Kidney glomerular epithelial cell (primary cell): ENCODE results near the gene GSG1L2.

Experiments
- DNase-seq: peaks from one replicate; lab custom pipeline; 2025; lab: John Stamatoyannopoulos, UW

Gene GSG1L2

DNA sequence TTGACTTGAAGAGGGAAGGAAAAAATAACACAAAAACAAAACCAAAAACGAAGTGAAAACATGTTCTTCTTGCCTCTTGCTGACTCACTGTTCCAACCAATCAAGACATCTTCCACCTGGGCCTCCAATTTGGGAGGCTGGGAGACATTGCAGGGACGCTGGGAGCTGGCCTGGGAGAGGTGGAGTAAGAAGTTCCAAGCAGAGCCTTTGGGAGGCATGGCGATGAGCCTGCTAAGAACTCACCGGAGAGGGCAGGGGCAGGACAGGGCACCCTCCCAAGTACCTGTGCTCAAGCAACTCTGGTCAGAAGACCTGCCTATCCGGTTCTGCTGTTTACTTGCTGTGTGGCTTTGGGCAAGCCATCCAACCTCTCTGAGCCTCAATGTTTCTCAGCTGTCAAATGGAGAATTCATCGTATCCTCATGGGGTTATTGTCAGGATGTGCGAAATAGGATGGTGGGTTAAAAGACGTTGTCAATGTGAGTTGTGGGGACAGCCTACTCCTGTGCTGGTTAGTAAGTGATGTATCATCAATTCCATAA, 3.0 kb upstream of the GSG1L2 start:
- no peak for DNase-seq

DNA sequence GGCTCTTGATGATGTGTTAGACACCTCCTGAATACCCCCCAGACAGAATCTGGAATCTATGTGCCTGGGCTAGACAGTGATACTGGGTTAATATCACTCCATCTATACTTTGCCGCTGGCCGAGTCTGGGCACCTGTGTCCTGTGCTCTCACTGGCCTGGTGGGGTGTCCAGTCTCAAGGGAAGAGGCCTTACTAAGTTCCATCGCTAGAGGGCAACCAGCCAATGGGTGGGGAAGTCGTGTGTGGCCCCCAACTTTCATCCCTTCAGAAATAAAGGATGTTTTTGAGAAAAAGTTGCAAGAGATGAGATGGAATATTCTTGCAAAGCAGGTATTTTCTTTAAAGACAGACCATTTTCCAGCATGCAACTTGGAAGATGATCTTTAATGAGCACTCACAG, 2.2 kb upstream of the GSG1L2 start:
- DNase-seq = no peak

DNA sequence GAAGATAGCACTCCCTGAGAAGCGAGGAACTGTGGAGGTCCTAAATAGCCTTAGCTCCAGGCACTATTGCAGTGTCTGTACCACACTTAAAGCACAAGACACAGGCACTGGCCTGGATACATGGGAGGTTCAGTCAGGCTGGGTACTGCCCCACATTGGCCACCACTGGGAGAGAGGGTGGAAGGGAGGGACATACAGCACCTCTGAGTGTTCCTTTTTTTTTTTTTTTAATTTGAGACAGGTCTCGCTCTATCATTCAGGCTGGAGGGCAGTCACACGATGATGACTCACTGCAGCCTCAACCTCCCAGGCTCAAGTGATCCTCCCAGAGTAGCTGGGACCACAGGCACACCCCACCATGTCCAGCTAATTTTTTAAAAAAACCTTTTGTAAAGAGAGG, 1.4 kb downstream of the GSG1L2 start:
- no peak for DNase-seq

DNA sequence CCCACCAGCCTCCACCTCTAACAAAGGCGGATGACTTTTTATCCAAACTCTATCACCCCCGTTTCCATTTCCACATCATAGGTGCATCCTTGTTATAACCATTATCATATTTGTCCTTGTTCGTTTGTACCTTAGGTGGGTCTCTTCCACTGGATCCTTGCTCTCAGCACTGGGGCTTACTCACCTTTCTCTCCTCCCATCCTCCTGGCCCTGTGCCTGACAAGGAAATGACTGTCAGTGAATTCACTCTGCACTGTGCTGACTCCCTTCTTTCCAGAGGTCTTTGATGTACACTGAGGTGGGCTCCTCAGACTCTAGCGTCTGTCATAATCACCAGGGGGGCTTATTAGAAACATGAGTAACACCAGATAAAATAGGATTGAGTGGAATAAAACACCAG, 3.1 kb downstream of the GSG1L2 start:
- no peak for DNase-seq

GRCh38 chr17:9817086-9817485, 4.8 kb downstream of the GSG1L2 start:
- peak; percentile 31 for DNase-seq

DNA sequence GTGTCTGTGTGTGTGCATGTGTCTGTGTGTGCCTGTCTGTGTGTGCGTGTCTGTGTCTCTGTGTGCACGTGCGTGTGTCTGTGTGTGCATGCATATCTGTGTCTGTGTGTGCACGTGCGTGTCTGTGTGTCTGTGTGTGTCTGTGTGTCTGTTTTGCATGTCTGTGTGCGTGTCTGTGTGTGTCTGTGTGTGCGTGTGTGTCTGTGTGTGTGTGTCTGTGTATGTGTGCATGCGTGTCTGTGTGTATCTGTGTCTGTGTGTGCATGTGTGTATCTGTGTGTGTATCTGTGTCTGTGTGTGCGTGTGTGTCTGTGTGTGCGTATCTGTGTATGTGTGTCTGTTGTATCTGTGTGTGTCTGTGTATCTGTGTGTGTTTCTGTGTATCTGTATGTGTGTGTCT, 5.4 kb downstream of the GSG1L2 start:
- DNase-seq = no peak

DNA sequence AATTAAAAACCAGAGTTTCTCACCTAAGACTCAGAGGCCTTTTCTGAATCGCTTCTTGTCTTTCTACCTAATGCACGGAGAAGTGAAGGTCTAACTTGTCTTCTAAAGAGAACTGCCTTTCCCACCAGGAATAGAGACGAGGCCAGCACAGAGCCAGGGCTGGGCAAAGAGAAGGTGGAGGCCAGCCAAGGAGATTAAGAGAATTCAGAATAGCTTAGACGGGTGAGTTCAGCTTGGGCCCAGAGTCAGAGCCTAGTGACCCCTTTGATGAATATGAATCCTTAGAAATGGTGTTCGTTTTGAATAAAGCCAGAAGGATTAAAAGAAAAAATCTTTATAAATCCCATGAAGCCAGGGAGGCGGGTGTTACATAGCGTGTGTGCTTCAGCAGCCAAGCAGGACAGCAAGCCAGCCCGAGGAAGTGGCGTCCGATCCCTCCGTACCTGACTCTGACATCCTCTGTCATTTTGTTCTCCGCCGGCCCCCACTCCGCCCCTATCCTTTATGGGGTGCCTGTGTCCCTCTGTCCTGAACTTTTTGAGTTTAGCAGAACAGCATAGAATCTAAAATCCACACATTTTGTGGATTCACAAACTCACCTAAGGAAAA, 7.4 kb downstream of the GSG1L2 start:
- no peak for DNase-seq

DNA sequence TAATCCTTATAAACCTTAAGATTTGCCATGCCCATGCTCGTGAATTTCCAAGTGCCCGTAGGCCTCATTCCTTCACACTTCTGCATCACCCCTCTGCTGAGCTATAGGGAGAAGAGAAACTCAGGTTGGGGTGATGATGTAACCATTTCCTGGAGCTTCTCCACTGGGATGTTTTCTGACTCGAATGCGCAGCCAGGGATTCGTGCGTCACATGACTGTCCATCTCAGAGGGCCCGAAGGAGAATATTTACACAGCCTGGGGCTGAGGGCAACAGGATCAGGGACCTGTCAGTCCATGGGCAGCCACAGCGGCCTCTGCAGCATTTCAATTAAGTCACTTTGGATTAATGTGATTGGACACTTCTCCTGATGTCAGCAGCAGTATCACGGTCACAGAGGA, 8.7 kb downstream of the GSG1L2 start:
- DNase-seq = no peak

DNA sequence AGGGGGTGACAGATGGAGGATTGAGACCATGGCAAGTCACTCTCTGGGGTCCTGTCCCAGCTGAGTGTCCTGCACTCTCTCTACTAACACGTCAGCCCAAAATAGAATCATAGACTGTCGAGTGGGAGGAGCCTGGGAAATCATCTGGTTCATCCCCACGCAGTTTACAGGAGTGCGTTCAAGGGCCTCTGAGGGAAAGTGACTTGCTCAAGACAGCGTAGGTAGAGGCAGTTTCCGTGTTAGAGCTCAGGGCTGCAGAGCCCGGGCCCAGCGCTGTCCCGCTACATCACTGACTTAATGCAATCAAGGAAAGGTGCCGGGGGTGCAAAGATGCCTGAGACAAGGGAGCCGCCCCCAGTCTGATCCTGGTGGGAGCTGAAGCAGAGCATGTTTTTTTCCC, 10.3 kb downstream of the GSG1L2 start:
- no peak for DNase-seq

- no peak for DNase-seq
These were observed 10.8 kb downstream of the GSG1L2 start for GRCh38 chr17:9811086-9811485.

GRCh38 chr17:9810100-9810949, 11.6 kb downstream of the GSG1L2 start:
- no peak for DNase-seq

DNA sequence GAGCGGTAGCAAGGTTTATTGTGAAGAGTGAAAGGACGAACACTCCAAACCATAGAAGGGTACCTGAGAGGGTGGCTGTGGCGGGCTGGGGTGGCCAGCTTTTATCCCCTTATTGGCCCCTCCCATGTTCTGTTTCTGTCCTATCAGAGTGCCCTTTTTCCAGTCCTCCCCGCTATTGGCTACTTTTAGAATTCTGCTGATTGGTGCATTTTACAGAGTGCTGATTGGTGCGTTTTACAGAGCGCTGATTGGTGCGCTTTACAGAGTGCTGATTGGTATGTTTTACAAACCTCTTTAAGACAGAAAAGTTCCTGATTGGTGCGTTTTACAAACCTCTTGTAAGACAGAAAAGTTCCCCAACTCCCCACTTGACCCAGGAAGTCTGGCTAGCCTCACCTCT, 12.5 kb downstream of the GSG1L2 start:
- DNase-seq = no peak

DNA sequence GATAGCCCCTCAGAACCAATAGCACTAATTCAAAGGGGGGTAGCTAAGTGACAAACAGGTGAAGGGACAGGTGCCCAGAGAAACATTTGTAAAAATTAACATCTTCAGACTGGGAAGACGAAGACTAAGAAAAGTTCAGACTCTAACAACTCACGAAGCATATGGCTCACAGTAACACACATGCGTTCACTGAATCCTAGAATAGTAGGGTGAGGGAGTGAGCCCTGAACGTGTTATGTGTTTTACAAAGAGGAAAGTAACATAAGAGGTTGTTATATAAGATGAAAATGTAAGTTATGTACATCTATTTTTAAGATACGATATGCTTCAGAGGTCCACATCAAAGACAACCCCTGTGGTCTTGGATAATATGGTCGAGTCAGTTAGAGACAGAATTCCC, 15.2 kb downstream of the GSG1L2 start:
- DNase-seq = no peak

DNA sequence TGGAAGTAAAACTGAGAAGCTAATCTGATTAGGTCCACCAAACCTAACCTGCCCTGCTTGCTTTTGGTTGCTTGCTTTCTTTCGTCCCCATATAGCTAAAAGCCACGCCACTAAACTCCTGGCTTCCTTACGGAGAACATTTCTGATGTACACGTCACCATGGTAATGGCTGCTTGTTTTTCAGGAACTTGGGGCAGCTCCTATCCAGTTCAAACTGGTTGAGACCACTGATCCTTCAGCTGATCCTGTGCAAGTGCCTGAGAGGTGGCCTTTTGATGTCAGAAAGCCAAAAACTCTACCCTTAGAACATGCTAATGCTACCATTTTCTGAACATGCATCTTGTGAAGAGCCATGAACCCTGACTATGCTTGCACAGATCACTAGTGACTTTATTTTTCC, 16.1 kb downstream of the GSG1L2 start:
- DNase-seq = no peak

DNA sequence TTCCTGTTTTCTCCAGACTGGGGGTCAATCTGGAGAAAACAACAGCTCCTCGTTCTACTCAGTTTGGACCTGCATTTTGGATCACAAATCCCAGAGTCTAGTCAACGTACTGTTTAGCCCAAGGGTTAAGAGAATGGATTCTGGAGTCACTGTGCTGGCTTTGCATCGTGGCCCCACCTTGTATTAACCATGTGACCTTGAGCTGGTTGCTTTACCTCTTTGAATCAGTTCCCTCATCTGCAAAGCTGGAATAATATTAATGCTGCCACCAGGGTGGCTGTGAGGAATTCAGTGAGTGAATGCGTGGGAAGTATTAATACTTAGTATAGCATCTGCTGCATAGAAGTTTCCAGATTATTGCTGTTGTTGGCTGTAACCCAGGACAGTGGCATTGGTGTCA, 19.2 kb downstream of the GSG1L2 start:
- DNase-seq = no peak

GRCh38 chr17:9802294-9802693, 19.6 kb downstream of the GSG1L2 start:
- no peak for DNase-seq

GRCh38 chr17:9801505-9801904, 20.4 kb downstream of the GSG1L2 start:
- no peak for DNase-seq

DNA sequence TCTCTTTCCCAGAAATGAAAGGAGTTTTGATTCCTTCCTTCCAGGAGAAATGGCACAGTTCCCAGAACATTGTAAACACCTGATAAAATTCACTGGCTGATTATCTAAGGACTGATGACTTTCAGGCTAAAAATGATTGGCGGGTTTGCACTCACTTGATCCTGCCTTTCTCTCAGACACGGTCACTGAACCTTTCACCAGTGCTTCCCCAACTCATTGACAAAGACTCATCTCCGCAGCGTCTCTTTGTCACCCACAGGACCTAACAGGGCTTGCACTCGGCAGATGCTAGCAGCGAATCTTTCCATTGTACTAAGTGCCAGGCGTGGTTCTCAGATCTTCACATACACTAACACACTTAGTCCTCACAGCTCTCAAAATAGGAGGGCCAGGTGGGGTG, 23.2 kb downstream of the GSG1L2 start:
- DNase-seq = no peak

- DNase-seq = no peak
These were observed 23.9 kb downstream of the GSG1L2 start for GRCh38 chr17:9798008-9798407.

- DNase-seq = no peak
These were observed 29.6 kb downstream of the GSG1L2 start for GRCh38 chr17:9792181-9792840.

- no peak for DNase-seq
These were observed 30.7 kb downstream of the GSG1L2 start, which contains the start of gene DHRS7C for GRCh38 chr17:9790889-9791876. DHRS7C (minus strand) TSS chr17:9791592; CDS start chr17:9791284, 308 bp downstream.

GRCh38 chr17:9790316-9790715, 31.6 kb downstream of the GSG1L2 start:
- no peak for DNase-seq
